Adipocyte (in vitro differentiated cells): ENCODE results near the gene FMN2.

Experiments
- DNase-seq: peaks from one replicate; pipeline ENCODE4 v3.0.0-alpha.2; 2015; ENCODE audit warnings: low read depth
- H3K27me3 ChIP-seq: replicated peaks from 2 replicates; pipeline ENCODE4 v1.7.0; 2013; ENCODE audit warnings: mild to moderate bottlenecking, low read length, moderate library complexity; ENCODE audit not compliant: control insufficient read depth, insufficient read depth
- H3K36me3 ChIP-seq: 2 replicates; pipeline ENCODE4 v1.7.0; 2013; ENCODE audit warnings: low read length, mild to moderate bottlenecking, moderate library complexity; ENCODE audit not compliant: control insufficient read depth, insufficient read depth, severe bottlenecking
- H3K4me1 ChIP-seq: 2 replicates; pipeline ENCODE4 v1.7.0; 2013; ENCODE audit warnings: mild to moderate bottlenecking, low read length, moderate library complexity; ENCODE audit not compliant: control insufficient read depth, insufficient read depth
- H3K4me3 ChIP-seq: 2 replicates; pipeline ENCODE4 v1.7.0; 2013; ENCODE audit warnings: mild to moderate bottlenecking, low read length, moderate library complexity
- H3K9ac ChIP-seq: 2 replicates; pipeline ENCODE4 v1.7.0; 2013; ENCODE audit warnings: mild to moderate bottlenecking, low read length, moderate library complexity
- H3K9me3 ChIP-seq: 2 replicates; pipeline ENCODE4 v1.7.0; 2013; ENCODE audit warnings: mild to moderate bottlenecking, low read length, moderate library complexity; ENCODE audit not compliant: control insufficient read depth

Gene FMN2

DNA sequence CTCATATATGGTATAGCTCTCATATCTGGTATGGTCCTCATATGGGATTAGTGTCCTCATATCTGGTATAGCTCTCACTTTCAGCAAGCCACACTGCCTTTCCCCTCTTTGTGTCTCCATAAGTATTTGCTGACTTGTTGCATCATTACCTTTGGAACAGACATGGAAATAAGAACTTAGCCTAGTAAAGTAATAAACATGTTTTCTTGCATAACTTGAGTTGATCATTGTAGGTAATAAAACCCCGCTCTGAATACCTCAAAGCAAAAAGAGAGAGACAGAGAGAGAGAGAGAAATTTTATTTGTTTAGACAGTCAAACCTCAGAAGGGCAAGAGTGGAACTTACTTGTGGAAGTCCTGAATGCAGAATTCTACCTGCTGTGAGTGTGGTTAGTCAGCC lies 350.0 kb downstream of the FMN2 start:
- Histone ChIP-seq H3K36me3 (peaks cover 5% of the 10 kb centered on the region), H3K9me3 (no peaks in the 10 kb centered on the region), H3K27me3 (no peaks in the 10 kb centered on the region), H3K9ac (no peak overlapping the region), H3K4me3 (no peak overlapping the region), H3K4me1 (peaks cover 11% of the 10 kb centered on the region)
- no peak for DNase-seq

GRCh38 chr1:240445369-240445768 lies 353.7 kb downstream of the FMN2 start:
- no peaks in the 10 kb centered on the region for H3K27me3 ChIP-seq
- no peaks in the 10 kb centered on the region for H3K9me3 ChIP-seq
- DNase-seq, result no peak
- H3K4me3 ChIP-seq, result no peak overlapping the region
- no peak overlapping the region for H3K9ac ChIP-seq
- peaks cover 11% of the 10 kb centered on the region for H3K4me1 ChIP-seq
- no peaks in the 10 kb centered on the region for H3K36me3 ChIP-seq

DNA sequence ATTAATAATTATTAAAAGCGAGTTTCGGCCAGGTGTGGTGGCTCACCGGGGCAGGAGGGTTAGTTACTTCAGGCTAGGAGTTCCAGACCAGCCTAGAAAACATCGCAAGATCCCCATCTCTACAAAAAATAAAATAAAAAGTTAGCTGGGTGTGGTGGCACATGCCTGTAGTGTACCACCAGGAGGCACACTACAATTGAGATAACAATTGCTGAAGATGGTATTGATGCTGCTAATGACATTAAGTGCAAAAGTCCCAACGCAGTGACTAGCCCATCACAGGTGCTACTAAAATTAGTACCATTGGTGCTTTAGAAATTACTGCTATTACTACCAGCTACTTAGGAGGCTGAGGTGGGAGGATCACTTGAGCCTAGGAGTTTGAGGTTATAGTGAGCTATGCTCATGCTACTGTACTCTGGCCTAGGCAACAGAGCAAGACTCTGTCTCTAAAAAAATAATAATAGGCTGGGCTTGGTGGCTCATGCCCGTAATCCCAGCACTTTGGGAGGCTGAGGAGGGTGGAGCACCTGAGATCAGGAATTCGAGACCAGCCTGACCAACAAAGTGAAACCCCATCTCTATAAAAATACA lies 363.6 kb downstream of the FMN2 start:
- Histone ChIP-seq H3K4me3 (no peak overlapping the region), H3K27me3 (no peaks in the 10 kb centered on the region), H3K4me1 (peaks cover 3% of the 10 kb centered on the region), H3K36me3 (no peaks in the 10 kb centered on the region), H3K9me3 (no peaks in the 10 kb centered on the region), H3K9ac (no peak overlapping the region)
- DNase-seq, result no peak

GRCh38 chr1:240457203-240457602 lies 365.5 kb downstream of the FMN2 start:
- no peak for DNase-seq
- H3K4me3 ChIP-seq, result no peak overlapping the region
- H3K4me1 ChIP-seq, result peaks cover 3% of the 10 kb centered on the region
- H3K27me3 ChIP-seq, result no peaks in the 10 kb centered on the region
- H3K36me3 ChIP-seq, result no peaks in the 10 kb centered on the region
- no peaks in the 10 kb centered on the region for H3K9me3 ChIP-seq
- H3K9ac ChIP-seq, result no peak overlapping the region

GRCh38 chr1:240462277-240462676 lies 370.6 kb downstream of the FMN2 start:
- no peak overlapping the region for H3K9ac ChIP-seq
- peaks cover 12% of the 10 kb centered on the region for H3K4me1 ChIP-seq
- no peaks in the 10 kb centered on the region for H3K9me3 ChIP-seq
- DNase-seq, result no peak
- H3K27me3 ChIP-seq, result no peaks in the 10 kb centered on the region
- no peaks in the 10 kb centered on the region for H3K36me3 ChIP-seq
- no peak overlapping the region for H3K4me3 ChIP-seq

DNA sequence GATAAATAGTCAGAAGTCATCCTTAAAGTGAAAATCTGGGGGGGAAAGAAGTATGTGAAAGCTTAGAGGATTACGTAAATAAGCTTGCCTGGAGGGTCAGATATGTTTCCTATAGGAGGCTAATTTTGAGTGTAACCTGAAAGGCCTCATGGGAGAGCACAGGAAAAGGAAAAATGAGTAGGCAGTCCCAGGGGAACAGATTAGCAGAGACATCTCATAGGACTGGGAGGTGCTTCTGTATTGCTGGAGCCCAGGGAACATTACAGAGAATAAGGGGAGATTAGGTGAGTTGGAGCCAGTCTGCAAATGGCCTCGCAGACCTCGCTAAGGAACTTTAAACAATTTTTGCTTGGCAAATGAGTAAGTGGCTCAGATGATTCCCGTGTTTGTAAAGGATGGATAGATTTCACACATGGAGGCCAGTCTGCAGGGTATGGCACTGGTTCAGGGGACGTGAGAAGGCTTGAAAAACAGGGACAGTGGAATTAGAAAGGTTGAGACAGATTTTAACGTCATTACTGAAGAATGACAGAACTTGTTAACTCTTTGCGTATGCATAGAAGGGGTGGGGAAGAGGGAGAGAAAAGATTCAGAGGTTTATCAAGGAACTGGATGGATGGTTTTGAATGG lies 371.2 kb downstream of the FMN2 start:
- no peaks in the 10 kb centered on the region for H3K27me3 ChIP-seq
- H3K9ac ChIP-seq, result no peak overlapping the region
- DNase-seq, result peak; percentile 15
- peaks cover 12% of the 10 kb centered on the region for H3K4me1 ChIP-seq
- H3K36me3 ChIP-seq, result no peaks in the 10 kb centered on the region
- H3K4me3 ChIP-seq, result no peak overlapping the region
- no peaks in the 10 kb centered on the region for H3K9me3 ChIP-seq

DNA sequence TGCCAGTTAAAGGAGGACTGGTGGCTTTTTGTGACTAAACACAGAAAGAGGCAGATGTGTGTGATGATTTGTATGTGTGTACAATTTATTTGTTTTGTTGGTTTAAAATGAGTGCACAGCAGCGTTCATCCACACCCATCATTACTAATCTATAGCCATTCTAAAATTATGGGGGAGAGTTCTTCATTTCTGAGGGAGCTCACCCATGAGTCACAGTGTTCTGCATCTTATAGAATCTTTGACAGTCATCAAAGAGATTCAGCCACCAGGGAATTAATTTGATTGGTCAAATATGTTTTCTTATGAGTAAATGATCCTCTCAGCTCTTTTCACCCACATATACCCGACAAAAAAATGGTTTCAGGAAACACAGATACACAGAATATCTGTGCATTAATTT lies 372.4 kb downstream of the FMN2 start:
- no peaks in the 10 kb centered on the region for H3K36me3 ChIP-seq
- H3K4me3 ChIP-seq, result no peak overlapping the region
- H3K4me1 ChIP-seq, result peaks cover 17% of the 10 kb centered on the region
- no peak for DNase-seq
- no peaks in the 10 kb centered on the region for H3K9me3 ChIP-seq
- H3K9ac ChIP-seq, result no peak overlapping the region
- no peaks in the 10 kb centered on the region for H3K27me3 ChIP-seq

DNA sequence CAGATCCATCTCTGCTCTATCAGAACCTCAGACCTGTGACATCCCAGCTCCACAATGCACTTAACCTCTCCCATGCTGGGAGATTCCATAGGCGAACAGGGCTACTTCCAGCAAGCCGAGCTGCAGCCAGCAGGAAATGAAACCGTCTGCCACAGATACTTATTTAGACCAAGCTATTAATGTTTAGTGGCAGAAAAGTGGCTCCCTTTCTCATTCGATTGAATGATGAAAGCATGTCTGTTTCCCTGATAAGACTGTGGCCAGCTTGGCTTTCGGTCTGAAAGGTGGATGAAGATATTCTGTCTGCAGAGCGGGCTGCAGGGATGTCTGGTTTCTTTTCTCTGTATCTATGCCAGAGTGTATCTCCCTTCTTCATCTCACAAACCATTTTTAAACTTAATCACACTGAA lies 373.9 kb downstream of the FMN2 start:
- H3K27me3 ChIP-seq, result no peaks in the 10 kb centered on the region
- no peak overlapping the region for H3K9ac ChIP-seq
- H3K9me3 ChIP-seq, result no peaks in the 10 kb centered on the region
- no peak for DNase-seq
- H3K4me3 ChIP-seq, result no peak overlapping the region
- H3K4me1 ChIP-seq, result peaks cover 21% of the 10 kb centered on the region
- no peaks in the 10 kb centered on the region for H3K36me3 ChIP-seq

GRCh38 chr1:240466509-240466908 lies 374.8 kb downstream of the FMN2 start:
- Histone ChIP-seq H3K36me3 (no peaks in the 10 kb centered on the region), H3K27me3 (no peaks in the 10 kb centered on the region), H3K4me3 (no peak overlapping the region), H3K9me3 (no peaks in the 10 kb centered on the region), H3K9ac (no peak overlapping the region), H3K4me1 (peaks cover 21% of the 10 kb centered on the region)
- DNase-seq, result no peak

- H3K4me3 ChIP-seq, result no peak overlapping the region
- no peak for DNase-seq
- H3K9ac ChIP-seq, result no peak overlapping the region
- no peaks in the 10 kb centered on the region for H3K36me3 ChIP-seq
- H3K9me3 ChIP-seq, result no peaks in the 10 kb centered on the region
- H3K4me1 ChIP-seq, result peaks cover 22% of the 10 kb centered on the region
- H3K27me3 ChIP-seq, result no peaks in the 10 kb centered on the region
Observed at GRCh38 chr1:240467895-240468294, 376.2 kb downstream of the FMN2 start.

GRCh38 chr1:240468656-240469055 lies 377.0 kb downstream of the FMN2 start:
- Histone ChIP-seq H3K4me3 (peak overlapping the region; percentile 25), H3K9me3 (no peaks in the 10 kb centered on the region), H3K9ac (peak overlapping the region; percentile 1), H3K36me3 (no peaks in the 10 kb centered on the region), H3K4me1 (peaks cover 29% of the 10 kb centered on the region), H3K27me3 (no peaks in the 10 kb centered on the region)
- no peak for DNase-seq

DNA sequence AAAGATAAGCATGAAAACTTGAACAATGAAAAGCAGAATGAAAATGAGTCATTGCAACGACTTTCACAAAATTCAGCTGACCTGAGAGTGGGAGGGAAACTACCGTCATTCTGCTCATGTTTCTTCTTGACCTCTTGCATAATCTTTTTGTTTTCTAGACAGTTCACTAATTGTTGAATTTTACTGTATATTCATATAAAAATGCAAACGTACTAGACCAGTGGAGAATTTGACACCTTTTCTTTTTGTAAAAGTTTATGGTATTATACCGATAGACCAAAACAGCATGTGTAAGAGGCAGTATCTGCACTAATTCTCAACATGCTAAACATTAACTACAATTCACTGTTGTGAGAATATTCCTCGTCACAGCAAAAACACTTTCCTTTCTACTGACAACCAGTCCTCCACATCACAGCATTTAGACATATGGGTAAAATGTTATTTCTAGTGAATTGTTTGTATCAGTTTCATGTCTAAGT lies 382.5 kb downstream of the FMN2 start:
- H3K27me3 ChIP-seq, result no peaks in the 10 kb centered on the region
- DNase-seq, result peak; percentile 69

More for the DNA sequence above, 382.5 kb downstream of the FMN2 start:
- Histone ChIP-seq H3K4me3 (no peak overlapping the region), H3K36me3 (no peaks in the 10 kb centered on the region), H3K9ac (no peak overlapping the region), H3K9me3 (no peaks in the 10 kb centered on the region), H3K4me1 (peaks cover 20% of the 10 kb centered on the region)
